SKM-1 (cell line): ENCODE results near the gene NID2.

Experiments used
- DNase-seq: peaks from one replicate; lab custom pipeline; 2025; ENCODE audit not compliant: unreplicated experiment; lab: John Stamatoyannopoulos, UW

Gene NID2, protein sequence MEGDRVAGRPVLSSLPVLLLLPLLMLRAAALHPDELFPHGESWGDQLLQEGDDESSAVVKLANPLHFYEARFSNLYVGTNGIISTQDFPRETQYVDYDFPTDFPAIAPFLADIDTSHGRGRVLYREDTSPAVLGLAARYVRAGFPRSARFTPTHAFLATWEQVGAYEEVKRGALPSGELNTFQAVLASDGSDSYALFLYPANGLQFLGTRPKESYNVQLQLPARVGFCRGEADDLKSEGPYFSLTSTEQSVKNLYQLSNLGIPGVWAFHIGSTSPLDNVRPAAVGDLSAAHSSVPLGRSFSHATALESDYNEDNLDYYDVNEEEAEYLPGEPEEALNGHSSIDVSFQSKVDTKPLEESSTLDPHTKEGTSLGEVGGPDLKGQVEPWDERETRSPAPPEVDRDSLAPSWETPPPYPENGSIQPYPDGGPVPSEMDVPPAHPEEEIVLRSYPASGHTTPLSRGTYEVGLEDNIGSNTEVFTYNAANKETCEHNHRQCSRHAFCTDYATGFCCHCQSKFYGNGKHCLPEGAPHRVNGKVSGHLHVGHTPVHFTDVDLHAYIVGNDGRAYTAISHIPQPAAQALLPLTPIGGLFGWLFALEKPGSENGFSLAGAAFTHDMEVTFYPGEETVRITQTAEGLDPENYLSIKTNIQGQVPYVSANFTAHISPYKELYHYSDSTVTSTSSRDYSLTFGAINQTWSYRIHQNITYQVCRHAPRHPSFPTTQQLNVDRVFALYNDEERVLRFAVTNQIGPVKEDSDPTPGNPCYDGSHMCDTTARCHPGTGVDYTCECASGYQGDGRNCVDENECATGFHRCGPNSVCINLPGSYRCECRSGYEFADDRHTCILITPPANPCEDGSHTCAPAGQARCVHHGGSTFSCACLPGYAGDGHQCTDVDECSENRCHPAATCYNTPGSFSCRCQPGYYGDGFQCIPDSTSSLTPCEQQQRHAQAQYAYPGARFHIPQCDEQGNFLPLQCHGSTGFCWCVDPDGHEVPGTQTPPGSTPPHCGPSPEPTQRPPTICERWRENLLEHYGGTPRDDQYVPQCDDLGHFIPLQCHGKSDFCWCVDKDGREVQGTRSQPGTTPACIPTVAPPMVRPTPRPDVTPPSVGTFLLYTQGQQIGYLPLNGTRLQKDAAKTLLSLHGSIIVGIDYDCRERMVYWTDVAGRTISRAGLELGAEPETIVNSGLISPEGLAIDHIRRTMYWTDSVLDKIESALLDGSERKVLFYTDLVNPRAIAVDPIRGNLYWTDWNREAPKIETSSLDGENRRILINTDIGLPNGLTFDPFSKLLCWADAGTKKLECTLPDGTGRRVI (N-terminal part only)

DNA sequence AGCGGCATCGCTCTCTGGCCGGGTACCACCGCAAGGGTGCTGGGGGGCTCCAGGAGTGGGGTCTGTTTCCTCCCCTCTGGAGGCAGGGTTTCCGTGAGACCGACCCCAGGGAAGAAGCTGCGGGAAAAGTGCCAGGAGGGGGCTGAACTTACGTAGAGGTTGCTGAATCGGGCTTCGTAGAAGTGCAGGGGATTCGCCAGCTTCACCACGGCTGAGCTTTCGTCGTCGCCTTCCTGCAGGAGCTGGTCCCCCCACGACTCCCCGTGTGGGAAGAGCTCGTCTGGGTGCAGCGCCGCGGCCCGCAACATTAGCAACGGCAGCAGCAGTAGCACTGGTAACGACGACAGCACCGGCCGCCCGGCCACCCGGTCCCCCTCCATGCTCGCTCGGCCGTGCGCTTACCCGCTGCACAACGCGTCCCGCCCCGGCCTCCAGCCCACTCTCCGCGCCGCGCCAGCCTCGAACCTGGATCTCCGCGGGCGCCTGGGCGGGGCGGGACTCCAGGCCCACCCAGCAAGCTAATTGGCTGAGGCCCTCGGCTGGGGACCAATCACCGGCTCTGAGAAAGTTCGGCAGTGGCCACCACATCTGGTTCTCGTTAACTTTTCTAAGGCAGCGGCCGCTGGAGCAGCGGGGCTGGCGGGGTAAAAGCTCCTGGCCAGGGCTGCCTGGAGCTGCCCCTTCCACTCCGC is at the start of gene NID2:
Gene NID2, minus strand, starts transcription at position 445 of the 692 bp plus-strand sequence. Its CDS starts 65 bp downstream, at position 380.
- DNase-seq = no peak

DNA sequence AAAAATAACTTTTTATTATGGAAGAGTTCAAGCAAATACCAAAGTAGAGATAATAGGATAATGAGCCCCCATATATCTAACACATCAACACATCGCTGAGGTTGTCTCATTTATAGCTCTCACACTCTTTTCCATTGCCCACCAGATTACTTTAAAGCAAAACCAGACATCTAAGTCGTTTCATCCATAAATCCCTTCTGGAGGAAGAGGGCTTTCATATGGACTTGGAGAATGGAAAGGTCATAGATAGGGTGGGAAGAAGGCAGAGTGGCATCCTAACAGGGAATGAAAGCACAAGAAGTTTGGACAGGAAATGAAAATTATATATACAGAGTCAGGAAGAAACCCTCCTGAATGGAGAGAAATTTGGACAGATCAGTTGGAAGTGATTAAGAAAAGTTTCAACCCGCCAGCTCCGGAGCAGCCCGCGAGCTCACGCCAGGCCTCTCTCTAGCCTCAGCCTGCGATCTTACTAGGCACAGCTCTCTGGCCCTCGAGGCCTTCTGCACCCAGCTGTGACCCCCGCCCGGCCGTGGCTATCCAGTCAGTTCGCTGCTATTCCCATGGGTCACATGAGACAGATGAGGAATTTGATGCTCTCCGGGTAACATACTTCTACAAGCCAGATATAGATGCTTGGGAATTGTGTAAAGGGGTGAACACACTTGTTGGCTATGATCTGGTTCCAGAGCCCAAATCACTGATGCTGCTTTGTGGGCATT is 48.4 kb upstream of the NID2 start:
- no peak for DNase-seq

DNA sequence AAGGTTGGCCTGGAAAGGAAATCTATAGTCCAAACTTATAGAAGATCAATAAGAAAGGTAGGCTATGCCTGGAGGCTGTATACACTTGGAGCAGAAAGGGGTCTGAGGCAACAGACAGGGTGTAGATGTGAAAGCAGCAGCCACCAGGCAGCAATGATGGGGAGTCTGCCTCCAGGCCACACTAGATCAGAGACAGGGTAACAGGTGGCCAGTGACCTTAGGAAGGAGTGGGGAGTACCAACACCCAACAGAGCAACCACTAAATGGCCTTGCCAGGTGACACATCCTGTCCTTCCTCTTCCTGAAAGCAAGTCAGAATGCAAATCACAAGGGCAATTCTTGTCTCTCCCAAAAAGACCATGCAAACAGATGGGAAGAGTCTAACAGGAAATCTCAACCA is 46.4 kb upstream of the NID2 start:
- no peak for DNase-seq

DNA sequence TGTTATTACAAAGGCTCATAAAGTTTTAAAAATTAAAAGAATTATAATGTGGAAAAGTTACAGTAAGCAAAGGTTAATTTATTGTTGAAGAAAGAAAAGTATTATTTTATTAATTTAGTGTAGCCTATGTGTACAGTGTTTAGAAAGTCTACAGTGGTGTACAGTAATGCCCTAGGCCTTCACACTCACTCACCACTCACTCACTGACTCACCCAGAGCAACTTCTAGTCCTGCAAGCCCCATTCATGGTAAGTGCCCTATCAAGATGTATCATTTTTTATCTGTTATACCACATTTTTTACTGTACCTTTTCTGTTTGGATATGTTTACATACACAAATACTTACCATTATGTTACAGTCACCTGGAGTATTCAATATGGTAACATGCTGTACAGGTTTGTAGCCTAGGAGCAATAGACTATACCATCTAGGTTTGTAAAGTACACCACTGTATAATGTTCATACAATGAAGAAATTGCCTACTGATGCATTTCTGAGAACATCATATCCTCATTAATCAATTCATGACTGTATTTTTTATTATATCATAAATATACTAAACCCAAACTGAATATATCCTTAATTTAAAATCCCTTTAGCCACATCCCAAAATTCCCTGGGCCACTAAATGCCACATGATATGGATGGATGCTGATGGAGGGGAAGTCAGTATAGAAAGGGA is 43.6 kb upstream of the NID2 start:
- no peak for DNase-seq

DNA sequence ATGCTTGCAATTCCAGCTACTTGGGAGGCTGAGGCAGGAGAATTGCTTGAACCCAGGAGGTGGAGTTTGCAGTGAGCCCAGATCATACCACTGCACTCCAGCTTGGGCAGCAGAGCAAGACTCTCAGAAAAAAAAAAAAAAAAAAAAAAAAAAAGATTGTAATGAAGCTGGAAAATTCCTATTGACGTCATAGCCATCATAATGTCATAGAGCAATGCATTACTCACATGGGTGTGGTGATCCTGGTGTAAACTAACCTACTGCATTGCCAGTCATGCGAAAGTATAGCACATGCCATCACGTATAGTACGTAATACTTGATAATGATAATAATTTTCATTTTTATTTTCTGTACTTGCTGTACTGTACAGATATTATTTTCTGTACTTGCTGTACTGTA is 42.7 kb upstream of the NID2 start:
- no peak for DNase-seq

DNA sequence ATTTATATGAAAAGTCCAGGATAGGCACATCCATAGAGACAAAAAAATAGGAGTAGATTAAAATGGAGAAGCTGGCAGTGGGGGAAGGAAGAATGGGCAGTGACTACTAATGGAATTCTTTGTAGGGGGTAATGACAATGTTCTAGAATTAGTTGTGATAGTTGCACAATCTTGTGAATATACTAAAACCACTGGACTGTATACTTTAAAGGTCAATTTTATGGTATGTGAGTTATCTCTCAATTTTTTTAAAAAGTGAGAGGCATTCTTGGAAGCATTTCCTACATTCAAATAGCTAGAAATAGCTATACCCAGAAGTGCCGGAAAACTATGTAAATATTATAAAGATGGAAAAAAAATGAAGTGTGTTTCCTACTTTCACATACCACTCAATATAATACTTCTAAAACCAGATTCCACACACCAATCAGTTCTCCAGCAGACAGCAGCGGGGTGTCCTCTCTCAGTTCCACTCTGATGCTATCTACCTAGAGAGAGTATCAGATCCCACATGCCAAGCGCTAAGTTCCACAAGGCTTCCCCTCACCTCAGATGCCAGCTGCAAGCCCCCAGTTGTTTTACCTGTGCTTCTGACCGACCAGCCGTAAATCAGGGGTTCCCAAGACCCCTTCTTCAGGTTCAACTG is 41.7 kb upstream of the NID2 start:
- no peak for DNase-seq

DNA sequence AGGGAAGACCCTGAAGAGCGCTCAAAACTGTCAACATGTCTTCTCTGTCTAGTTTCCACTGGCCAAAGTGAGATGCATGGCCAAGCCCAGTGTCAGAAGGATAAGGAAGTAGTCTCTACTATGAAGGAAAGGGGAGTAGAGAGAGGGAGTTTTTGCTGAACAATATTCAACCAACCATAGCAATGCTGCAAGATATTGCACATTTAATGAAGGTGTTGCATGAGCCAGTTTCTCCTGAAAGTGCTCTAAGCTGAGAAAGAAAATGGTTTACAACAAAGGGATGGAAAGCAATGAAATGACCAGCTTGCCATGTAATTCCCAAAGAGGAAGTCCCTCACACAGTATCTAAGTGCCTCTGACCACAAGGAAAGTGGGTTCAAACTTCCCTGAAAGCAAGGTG is 40.0 kb upstream of the NID2 start:
- DNase-seq = no peak

DNA sequence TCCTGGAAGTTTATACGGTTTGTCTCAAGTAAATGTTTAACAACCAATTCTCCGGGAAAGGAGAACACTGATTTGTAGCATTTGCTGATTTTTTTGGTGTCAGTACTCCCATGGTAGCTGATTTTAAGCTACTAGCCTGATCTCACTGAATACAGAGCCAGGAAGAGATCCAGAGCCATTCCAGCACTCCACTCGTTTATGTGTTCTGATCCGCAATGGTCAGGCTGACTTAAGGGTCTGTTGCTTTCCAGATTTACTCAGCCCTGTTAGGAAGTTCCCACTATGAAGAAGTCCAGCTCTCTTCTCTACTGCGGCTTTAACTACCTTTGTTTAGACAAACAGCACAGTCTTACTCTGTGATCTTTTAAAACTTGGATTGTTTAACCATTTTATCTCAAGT is 38.0 kb upstream of the NID2 start:
- no peak for DNase-seq

DNA sequence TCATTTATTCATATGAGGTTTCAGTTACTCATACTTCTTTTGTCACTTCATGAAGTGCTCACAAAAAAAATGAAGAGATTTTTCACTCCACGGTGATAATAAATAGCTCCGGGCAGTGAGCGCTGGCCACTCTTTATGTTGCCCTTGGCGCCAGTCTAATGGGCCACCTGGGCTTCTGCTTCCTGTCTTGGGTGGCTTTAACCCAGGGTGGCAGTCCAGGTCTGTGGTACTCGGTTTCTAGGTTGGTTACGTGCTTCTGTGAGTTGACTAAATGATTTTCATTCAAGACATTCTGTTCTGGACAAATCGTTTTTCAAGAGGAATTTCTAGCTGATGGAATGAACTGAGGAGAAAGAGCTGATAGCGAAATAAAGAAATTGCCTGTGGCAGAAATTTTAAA is 34.6 kb upstream of the NID2 start:
- no peak for DNase-seq

DNA sequence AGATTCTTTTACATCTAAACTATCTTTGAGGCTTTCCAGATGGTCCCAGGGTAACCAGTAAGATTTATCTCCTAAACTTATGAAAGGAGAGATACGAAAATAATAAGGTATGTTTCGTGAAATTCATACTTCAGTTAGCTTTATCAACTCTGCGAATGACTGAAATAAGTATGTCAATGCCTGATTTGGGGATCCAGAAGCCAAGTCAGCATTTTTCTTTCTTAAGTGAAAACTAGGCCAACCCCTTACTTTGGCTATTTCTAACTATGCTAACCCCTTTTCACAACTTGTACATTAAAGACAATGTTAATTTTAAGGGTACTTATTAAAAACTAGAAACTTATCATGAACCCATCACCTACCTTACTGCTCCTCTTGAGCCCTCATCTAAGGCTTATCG is 26.9 kb upstream of the NID2 start:
- DNase-seq = no peak

DNA sequence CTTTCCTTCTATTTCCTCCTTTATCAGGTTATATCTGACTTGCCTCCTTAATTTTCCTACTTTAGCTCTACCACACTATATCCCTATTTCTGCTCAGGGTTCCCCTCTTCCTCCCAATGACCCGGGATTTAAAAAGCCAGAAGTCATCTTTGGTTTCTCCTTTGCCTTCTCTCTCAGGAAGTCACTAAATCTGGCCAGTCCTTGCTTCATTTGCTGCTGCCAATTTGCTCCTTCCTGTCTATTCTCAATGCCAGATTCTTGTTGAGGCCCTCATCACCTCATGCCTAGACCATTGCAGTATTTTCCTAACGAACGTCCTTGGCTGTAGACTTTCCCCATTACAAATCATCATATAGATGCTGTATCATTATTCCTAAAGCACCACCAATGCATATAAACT is 26.5 kb upstream of the NID2 start:
- no peak for DNase-seq

DNA sequence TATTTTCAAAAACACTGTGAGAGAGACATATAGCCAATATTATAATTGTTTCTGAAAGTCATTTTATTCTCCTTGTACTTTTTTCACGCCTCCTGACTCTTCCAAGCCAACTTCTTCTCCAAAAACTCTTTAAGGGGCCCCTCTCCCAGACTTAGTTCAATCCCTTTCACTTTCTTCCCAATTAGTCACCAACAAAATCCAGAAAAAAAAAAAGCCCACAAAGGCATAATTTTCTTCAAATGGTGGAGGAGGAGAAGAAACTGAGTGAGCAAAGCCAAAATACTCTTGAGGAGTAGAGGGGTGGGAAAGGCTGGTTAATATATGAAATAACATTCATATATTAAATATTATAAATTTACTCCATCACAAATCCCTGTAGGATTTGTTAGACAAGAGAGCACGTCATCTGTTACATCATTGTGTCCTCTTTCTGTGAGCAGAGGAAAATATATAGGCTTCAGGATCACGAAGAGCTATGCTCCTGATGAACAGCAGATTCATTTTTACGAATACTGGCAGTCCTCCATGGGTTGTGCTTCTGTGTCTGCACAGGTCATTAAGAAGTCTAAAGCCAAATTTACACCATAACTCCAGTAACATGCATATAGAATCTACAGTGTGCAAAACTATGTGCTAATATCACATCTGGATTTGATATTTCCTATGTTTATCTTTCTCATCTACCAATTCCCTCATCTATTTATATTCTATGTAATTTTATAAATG is 25.9 kb upstream of the NID2 start:
- no peak for DNase-seq

DNA sequence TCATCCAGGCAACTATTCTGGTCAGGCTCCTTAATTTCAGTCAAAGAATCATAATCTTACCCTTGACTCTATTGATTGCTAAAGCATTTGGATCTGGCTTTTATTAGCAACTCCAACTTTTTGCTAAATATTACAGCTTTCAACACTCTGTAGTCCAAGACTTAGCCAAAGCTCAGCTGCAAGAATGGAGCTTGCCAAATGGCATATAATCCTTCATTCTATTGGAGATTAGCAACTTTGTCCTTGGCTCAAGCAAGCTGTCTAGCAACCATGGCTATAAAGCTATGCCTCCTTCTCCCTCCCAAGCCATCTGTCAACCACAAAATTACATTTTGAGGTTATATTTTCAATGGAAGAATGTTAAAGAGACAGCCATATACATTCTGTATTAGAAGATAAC is 23.1 kb upstream of the NID2 start:
- no peak for DNase-seq

DNA sequence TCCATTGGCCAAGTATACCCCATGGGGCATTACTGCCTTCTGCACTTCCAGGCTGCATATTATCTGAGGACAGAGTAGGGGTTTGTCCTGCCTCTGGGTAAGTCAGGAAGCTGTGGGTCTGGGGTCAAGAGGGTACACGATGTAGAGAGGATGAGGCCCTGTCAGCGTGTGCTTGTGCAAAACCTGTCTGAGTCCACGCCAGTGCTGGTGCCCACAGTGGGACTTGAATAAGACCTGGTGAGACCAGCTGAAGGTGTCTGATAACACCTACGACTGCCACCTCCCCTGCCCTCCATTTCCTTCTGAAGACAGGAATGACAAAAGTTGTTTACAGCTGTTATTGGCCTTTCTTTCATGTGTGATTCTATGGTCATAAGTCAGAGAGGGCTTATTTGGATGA is 22.1 kb upstream of the NID2 start:
- no peak for DNase-seq

DNA sequence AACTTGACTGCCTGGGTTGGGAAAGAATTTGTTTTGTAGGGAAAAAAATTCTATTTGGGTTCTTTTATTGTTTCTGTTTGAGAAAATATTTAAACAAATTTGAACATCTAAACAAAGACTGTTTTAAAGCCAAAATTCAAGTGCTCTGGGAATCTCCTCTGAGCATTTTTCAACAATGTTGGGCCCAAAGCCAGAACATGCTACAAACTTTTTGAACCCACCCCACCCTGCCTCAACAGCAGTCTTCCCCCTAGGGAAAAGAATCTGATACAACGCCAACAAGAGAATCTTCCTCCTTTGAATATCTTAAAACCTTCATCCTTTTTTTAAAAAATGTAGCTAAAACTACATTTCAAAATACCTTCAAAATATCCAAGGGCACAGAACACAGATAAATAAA is 20.4 kb upstream of the NID2 start:
- DNase-seq = no peak

DNA sequence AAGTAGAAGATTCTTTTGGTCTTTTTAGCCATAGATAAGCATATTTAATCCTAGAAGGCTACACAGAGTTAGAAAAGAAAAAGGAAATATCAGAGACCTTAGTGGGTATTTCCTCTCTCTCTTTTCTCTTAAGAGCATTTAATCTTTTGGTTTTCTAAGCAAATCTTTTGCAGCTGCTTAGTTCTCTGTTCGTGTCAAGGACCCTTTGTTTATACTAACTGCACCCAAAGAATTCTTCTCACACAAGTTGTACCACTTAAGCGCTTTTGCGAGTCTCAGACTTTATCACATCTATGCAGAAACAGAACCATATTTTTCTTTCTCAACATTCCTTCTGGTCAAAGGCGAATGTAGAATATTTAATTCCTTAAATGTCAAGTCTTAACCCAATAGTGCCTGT is 17.9 kb upstream of the NID2 start:
- DNase-seq = no peak

DNA sequence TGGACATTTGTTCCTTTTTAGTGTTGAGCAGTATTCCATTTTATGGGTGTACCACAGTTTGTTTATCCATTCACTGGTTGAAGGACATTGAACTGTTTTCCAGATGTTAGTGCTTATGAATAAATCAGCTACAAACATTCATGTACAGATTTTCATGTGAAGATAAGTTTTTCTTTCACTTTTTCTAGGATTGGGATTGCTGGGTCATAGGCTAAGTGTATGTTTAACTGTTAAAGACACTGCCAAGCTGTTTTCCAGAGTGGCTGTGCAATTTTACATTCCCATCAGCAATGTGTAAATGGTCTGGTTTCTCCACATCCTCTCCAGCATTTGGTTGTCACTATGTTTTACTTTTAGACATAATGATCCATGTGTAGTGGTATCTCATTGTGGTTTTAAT is 14.0 kb upstream of the NID2 start:
- no peak for DNase-seq

DNA sequence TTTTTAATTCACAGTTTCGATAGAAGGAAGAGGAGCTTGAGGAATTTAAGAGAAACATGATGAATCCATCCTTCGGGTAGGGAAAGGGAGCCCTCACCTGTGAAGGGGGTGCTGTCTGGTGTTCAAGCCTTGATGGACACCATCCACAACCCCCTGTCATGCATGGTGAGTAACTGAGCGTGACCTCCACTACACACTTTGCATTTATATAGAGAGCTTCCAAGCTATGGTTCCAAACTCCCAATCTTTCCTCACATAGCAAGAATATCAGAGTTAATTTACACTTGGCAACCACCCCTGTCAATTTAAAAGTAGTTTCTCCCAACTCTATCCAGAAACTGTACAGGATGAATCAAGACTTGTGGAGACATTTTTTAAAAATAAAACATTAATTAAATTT is 13.1 kb upstream of the NID2 start:
- no peak for DNase-seq
